MM.1S (cell line): ENCODE measurements around the gene CDH4.

Source experiments
- DNase-seq: peaks from one replicate; pipeline ENCODE4 v3.0.0-alpha.2; 2015
- H2AFZ ChIP-seq: fragments of 300-600 bp; sonication (generic); 2 replicates; pipeline ENCODE4 v1.6.0; 2016; ENCODE audit warnings: antibody characterized with exemption, low read length
- H3F3A ChIP-seq: fragments of 300-600 bp; sonication (generic); 2 replicates; pipeline ENCODE4 v1.6.1; 2016; ENCODE audit warnings: mild to moderate bottlenecking, antibody characterized with exemption, low read length, moderate library complexity, mixed read lengths; ENCODE audit not compliant: insufficient read depth
- H3K27ac ChIP-seq: fragments of 300-600 bp; sonication (generic); 2 replicates; pipeline ENCODE4 v1.5.1; 2016; ENCODE audit warnings: mild to moderate bottlenecking, low read length
- H3K27me3 ChIP-seq: fragments of 300-600 bp; sonication (generic); replicated peaks from 2 replicates; pipeline ENCODE4 v1.6.0; 2016; ENCODE audit warnings: low read length; ENCODE audit not compliant: insufficient read depth
- H3K36me3 ChIP-seq: fragments of 300-600 bp; sonication (generic); replicated peaks from 2 replicates; pipeline ENCODE4 v1.6.1; 2016; ENCODE audit warnings: mild to moderate bottlenecking, low read length, mixed read lengths; ENCODE audit not compliant: insufficient read depth
- H3K4me1 ChIP-seq: fragments of 300-600 bp; sonication (generic); 2 replicates; pipeline ENCODE4 v1.6.1; 2016; ENCODE audit warnings: low read length, mixed read lengths
- H3K4me2 ChIP-seq: fragments of 300-600 bp; sonication (generic); 2 replicates; pipeline ENCODE4 v1.6.0; 2016; ENCODE audit warnings: low read depth, low read length
- H3K4me3 ChIP-seq: fragments of 300-600 bp; sonication (generic); 2 replicates; pipeline ENCODE4 v1.5.1; 2016; ENCODE audit warnings: low read length, mixed read lengths
- H3K79me2 ChIP-seq: fragments of 300-600 bp; sonication (generic); 2 replicates; pipeline ENCODE4 v1.6.1; 2016; ENCODE audit warnings: mixed run types, low read length, mixed read lengths
- H3K9ac ChIP-seq: fragments of 300-600 bp; sonication (generic); 2 replicates; pipeline ENCODE4 v1.6.1; 2016; ENCODE audit warnings: low read length, mixed read lengths
- H3K9me2 ChIP-seq: fragments of 300-600 bp; sonication (generic); replicated peaks from 2 replicates; pipeline ENCODE4 v1.6.1; 2016; ENCODE audit warnings: mild to moderate bottlenecking, low read length, mixed read lengths; ENCODE audit not compliant: insufficient read depth
- H3K9me3 ChIP-seq: fragments of 300-600 bp; sonication (generic); replicated peaks from 2 replicates; pipeline ENCODE4 v1.6.1; 2016; ENCODE audit warnings: mild to moderate bottlenecking, low read length, mixed read lengths; ENCODE audit not compliant: insufficient read depth
- H4K20me1 ChIP-seq: fragments of 300-600 bp; sonication (generic); 2 replicates; pipeline ENCODE4 v1.6.1; 2016; ENCODE audit warnings: mild to moderate bottlenecking, low read length, moderate library complexity, mixed read lengths; ENCODE audit not compliant: insufficient read depth
- CTCF ChIP-seq: fragments of 300-600 bp; sonication (generic); IDR thresholded peaks from 2 replicates; pipeline ENCODE4 v1.5.1; 2016; ENCODE audit warnings: antibody characterized with exemption, low read length, mixed read lengths
- EZH2 ChIP-seq: fragments of 300-600 bp; sonication (generic); optimal IDR thresholded peaks from 2 replicates; pipeline ENCODE3; 2017; ENCODE audit warnings: low read depth, mild to moderate bottlenecking, antibody characterized with exemption, low read length, mixed read lengths
- EZH2phosphoT487 ChIP-seq: fragments of 300-600 bp; sonication (generic); IDR thresholded peaks from 2 replicates; pipeline ENCODE4 v1.6.1; 2018; ENCODE audit warnings: antibody characterized with exemption, low read length

CDH4 gene

GRCh38 chr20:61932199-61932592 lies 680.1 kb downstream of the CDH4 start:
- no peaks in the 10 kb centered on the region for H3K9me3 ChIP-seq
- no peaks in the 10 kb centered on the region for H3K79me2 ChIP-seq
- H4K20me1 ChIP-seq, result no peaks in the 10 kb centered on the region
- H3K9me2 ChIP-seq, result no peaks in the 10 kb centered on the region
- no peaks in the 10 kb centered on the region for H3K36me3 ChIP-seq
- no peak overlapping the region for H3K27ac ChIP-seq
- H3K9ac ChIP-seq, result no peak overlapping the region
- no peak overlapping the region for H2AFZ ChIP-seq
- TF ChIP-seq EZH2phosphoT487, result no peak
- TF ChIP-seq CTCF, result no peak
- no peak for TF ChIP-seq EZH2
- H3K4me3 ChIP-seq, result no peak overlapping the region
- no peak overlapping the region for H3K4me2 ChIP-seq
- H3F3A ChIP-seq, result no peaks in the 10 kb centered on the region
- no peaks in the 10 kb centered on the region for H3K4me1 ChIP-seq
- no peak for DNase-seq
- peaks cover 88% of the 10 kb centered on the region for H3K27me3 ChIP-seq

- no peak for DNase-seq
- no peak overlapping the region for H2AFZ ChIP-seq
- no peak overlapping the region for H3K27ac ChIP-seq
- H3K36me3 ChIP-seq, result no peaks in the 10 kb centered on the region
- no peaks in the 10 kb centered on the region for H3F3A ChIP-seq
- no peak overlapping the region for H3K4me3 ChIP-seq
- TF ChIP-seq CTCF, result no peak
- TF ChIP-seq EZH2phosphoT487, result no peak
- TF ChIP-seq EZH2, result no peak
- no peak overlapping the region for H3K9ac ChIP-seq
- H3K4me2 ChIP-seq, result no peak overlapping the region
- H3K4me1 ChIP-seq, result no peaks in the 10 kb centered on the region
- H3K9me2 ChIP-seq, result no peaks in the 10 kb centered on the region
- no peaks in the 10 kb centered on the region for H4K20me1 ChIP-seq
- no peaks in the 10 kb centered on the region for H3K79me2 ChIP-seq
- peaks cover 88% of the 10 kb centered on the region for H3K27me3 ChIP-seq
- H3K9me3 ChIP-seq, result no peaks in the 10 kb centered on the region
Observed at GRCh38 chr20:61932711-61933480, 680.8 kb downstream of the CDH4 start.

- no peaks in the 10 kb centered on the region for H3F3A ChIP-seq
- no peaks in the 10 kb centered on the region for H3K9me2 ChIP-seq
- no peak for DNase-seq
- no peak overlapping the region for H3K4me3 ChIP-seq
- TF ChIP-seq EZH2phosphoT487 (no peak), CTCF (no peak), EZH2 (no peak)
- peaks cover 88% of the 10 kb centered on the region for H3K27me3 ChIP-seq
- H3K36me3 ChIP-seq, result no peaks in the 10 kb centered on the region
- H4K20me1 ChIP-seq, result no peaks in the 10 kb centered on the region
- H3K4me2 ChIP-seq, result no peak overlapping the region
- H3K4me1 ChIP-seq, result no peaks in the 10 kb centered on the region
- no peaks in the 10 kb centered on the region for H3K79me2 ChIP-seq
- H3K9me3 ChIP-seq, result no peaks in the 10 kb centered on the region
- H3K9ac ChIP-seq, result no peak overlapping the region
- H2AFZ ChIP-seq, result no peak overlapping the region
- H3K27ac ChIP-seq, result no peak overlapping the region
Observed at GRCh38 chr20:61933481-61933950, 681.5 kb downstream of the CDH4 start.
